Trophoblast cell (in vitro differentiated cells and primary cell): ENCODE data around the gene KTN1.

Experiments used
- DNase-seq, 2 donors: peaks; one replicate each; pipeline ENCODE4 v3.0.0-alpha.2; 2016
- H2AFZ ChIP-seq: 2 replicates; pipeline ENCODE4 v1.6.1; 2013; ENCODE audit warnings: low read length, moderate library complexity, mild to moderate bottlenecking; ENCODE audit not compliant: insufficient read depth, poor library complexity
- H2AK5ac ChIP-seq: 2 replicates; pipeline ENCODE4 v1.6.1; 2013; ENCODE audit warnings: mild to moderate bottlenecking, low read length
- H2BK120ac ChIP-seq: 2 replicates; pipeline ENCODE4 v1.6.1; 2013; ENCODE audit warnings: low read length, mild to moderate bottlenecking, moderate library complexity; ENCODE audit not compliant: insufficient read depth, poor library complexity
- H2BK12ac ChIP-seq: 2 replicates; pipeline ENCODE4 v1.6.1; 2013; ENCODE audit warnings: mild to moderate bottlenecking, low read length, moderate library complexity
- H2BK5ac ChIP-seq: 2 replicates; pipeline ENCODE4 v1.6.1; 2013; ENCODE audit warnings: low read length, low read depth, moderate library complexity, mild to moderate bottlenecking; ENCODE audit not compliant: poor library complexity
- H3K14ac ChIP-seq: 2 replicates; pipeline ENCODE4 v1.6.1; 2013; ENCODE audit warnings: mild to moderate bottlenecking, low read length
- H3K18ac ChIP-seq: 2 replicates; pipeline ENCODE4 v1.6.1; 2013; ENCODE audit warnings: mild to moderate bottlenecking, low read length
- H3K23ac ChIP-seq: 2 replicates; pipeline ENCODE4 v1.6.1; 2013; ENCODE audit warnings: low read length
- H3K27ac ChIP-seq: 2 replicates; pipeline ENCODE4 v1.5.1; 2013; ENCODE audit warnings: low read depth, mild to moderate bottlenecking, inconsistent platforms, low read length, moderate library complexity
- H3K27me3 ChIP-seq: 2 replicates; pipeline ENCODE4 v1.6.1; 2013; ENCODE audit warnings: inconsistent platforms, mild to moderate bottlenecking, low read length, moderate library complexity; ENCODE audit not compliant: insufficient read depth
- H3K36me3 ChIP-seq, 2 experiments: 1 replicate in 1 of 2; 2 replicates in 1 of 2; pipeline ENCODE4 v1.6.1; 2013; ENCODE audit warnings: low read length in 2 of 2, mild to moderate bottlenecking in 2 of 2, moderate library complexity in 1 of 2; ENCODE audit not compliant: insufficient read depth in 2 of 2, control insufficient read depth in 1 of 2
- H3K4ac ChIP-seq: 2 replicates; pipeline ENCODE4 v1.6.1; 2013; ENCODE audit warnings: low read depth, mild to moderate bottlenecking, low read length, moderate library complexity
- H3K4me1 ChIP-seq, 2 experiments: 1 replicate in 1 of 2; 2 replicates in 1 of 2; pipeline ENCODE4 v1.6.1; 2013; ENCODE audit warnings: low read length in 2 of 2, mild to moderate bottlenecking in 2 of 2, moderate library complexity in 1 of 2; ENCODE audit not compliant: insufficient read depth in 2 of 2, control insufficient read depth in 1 of 2
- H3K4me2 ChIP-seq: 2 replicates; pipeline ENCODE4 v1.6.1; 2013; ENCODE audit warnings: inconsistent platforms, mild to moderate bottlenecking, low read length, moderate library complexity
- H3K4me3 ChIP-seq: 2 replicates; pipeline ENCODE4 v1.5.1; 2013; ENCODE audit warnings: mild to moderate bottlenecking, low read depth, low read length, inconsistent platforms
- H3K79me1 ChIP-seq: one replicate; pipeline ENCODE4 v1.6.1; 2013; ENCODE audit warnings: low read length
- H3K79me2 ChIP-seq: 2 replicates; pipeline ENCODE4 v1.6.1; 2013; ENCODE audit warnings: low read length, mild to moderate bottlenecking; ENCODE audit not compliant: control insufficient read depth, insufficient read depth, poor library complexity
- H3K9ac ChIP-seq: 2 replicates; pipeline ENCODE4 v1.6.1; 2013; ENCODE audit warnings: mild to moderate bottlenecking, low read length
- H3K9me3 ChIP-seq: 2 replicates; pipeline ENCODE4 v1.6.1; 2013; ENCODE audit warnings: low read depth, mild to moderate bottlenecking, control low read depth, inconsistent platforms, low read length; ENCODE audit not compliant: insufficient read depth
- H4K12ac ChIP-seq: 2 replicates; pipeline ENCODE4 v1.6.1; 2013; ENCODE audit warnings: low read depth, mild to moderate bottlenecking, low read length, moderate library complexity
- H4K8ac ChIP-seq: 2 replicates; pipeline ENCODE4 v1.6.1; 2013; ENCODE audit warnings: low read depth, mild to moderate bottlenecking, low read length, moderate library complexity
- H4K91ac ChIP-seq: one replicate; pipeline ENCODE4 v1.6.1; 2013; ENCODE audit warnings: low read depth, mild to moderate bottlenecking, low read length, moderate library complexity
- WGBS: extraction: QIAGEN DNeasy Blood & Tissue Kit; methylation state at CpG from one replicate; pipeline ENCODE4 v1.1.7; 2013; ENCODE audit warnings: missing lambda C conversion rate; ENCODE audit not compliant: insufficient read length, insufficient coverage; ENCODE audit errors: extremely low coverage; 5-methylcytosine and 5-hydroxymethylcytosine counted together

KTN1 gene

GRCh38 chr14:55588259-55588699 is 8.3 kb downstream of the KTN1 start:
- H3K4me2 ChIP-seq: no peak overlapping the region
- H3K23ac ChIP-seq: no peak overlapping the region
- H2AFZ ChIP-seq: no peak overlapping the region
- peaks cover 4 to 7% of the 10 kb centered on the region in 2 experiments for H3K4me1 ChIP-seq
- no peak overlapping the region for H4K12ac ChIP-seq
- no peak overlapping the region for H3K14ac ChIP-seq
- WGBS: no CpG with 5 or more reads among the region's 2 CpGs
- H3K36me3 ChIP-seq: no peaks in the 10 kb centered on the region
- H4K8ac ChIP-seq: no peak overlapping the region
- H3K27me3 ChIP-seq: no peaks in the 10 kb centered on the region
- no peak overlapping the region for H2AK5ac ChIP-seq
- DNase-seq: no peak
- H3K9ac ChIP-seq: no peak overlapping the region
- H3K4me3 ChIP-seq: no peak overlapping the region
- H3K79me2 ChIP-seq: peaks cover 9% of the 10 kb centered on the region
- H3K9me3 ChIP-seq: no peaks in the 10 kb centered on the region
- no peak overlapping the region for H2BK5ac ChIP-seq
- no peaks in the 10 kb centered on the region for H3K79me1 ChIP-seq
- H3K18ac ChIP-seq: no peak overlapping the region
- no peak overlapping the region for H3K27ac ChIP-seq
- H2BK120ac ChIP-seq: no peak overlapping the region
- H4K91ac ChIP-seq: no peak overlapping the region
- H3K4ac ChIP-seq: peak overlapping the region; percentile 19
- H2BK12ac ChIP-seq: no peak overlapping the region

- no peaks in the 10 kb centered on the region for H3K79me1 ChIP-seq
- H3K4ac ChIP-seq: peak overlapping the region; percentile 41
- WGBS: no CpG with 5 or more reads among the region's 6 CpGs
- peaks cover 2% of the 10 kb centered on the region in 2 experiments for H3K4me1 ChIP-seq
- no peak overlapping the region for H2BK5ac ChIP-seq
- H3K27ac ChIP-seq: no peak overlapping the region
- DNase-seq: no peak
- no peaks in the 10 kb centered on the region for H3K9me3 ChIP-seq
- no peak overlapping the region for H4K12ac ChIP-seq
- no peak overlapping the region for H2BK120ac ChIP-seq
- H3K4me2 ChIP-seq: no peak overlapping the region
- H3K23ac ChIP-seq: no peak overlapping the region
- no peak overlapping the region for H2AK5ac ChIP-seq
- no peaks in the 10 kb centered on the region for H3K36me3 ChIP-seq
- H3K27me3 ChIP-seq: no peaks in the 10 kb centered on the region
- no peak overlapping the region for H4K91ac ChIP-seq
- H3K4me3 ChIP-seq: no peak overlapping the region
- H3K9ac ChIP-seq: no peak overlapping the region
- no peak overlapping the region for H2BK12ac ChIP-seq
- H3K79me2 ChIP-seq: peaks cover 6% of the 10 kb centered on the region
- no peak overlapping the region for H2AFZ ChIP-seq
- no peak overlapping the region for H4K8ac ChIP-seq
- H3K18ac ChIP-seq: no peak overlapping the region
- H3K14ac ChIP-seq: no peak overlapping the region
Measured at GRCh38 chr14:55589171-55589570, 9.2 kb downstream of the KTN1 start.

- Histone ChIP-seq H3K4me1 (peaks cover 0 to 2% of the 10 kb centered on the region in 2 experiments), H2BK5ac (no peak overlapping the region), H2AK5ac (no peak overlapping the region), H3K9ac (no peak overlapping the region), H3K27ac (no peak overlapping the region), H2BK12ac (no peak overlapping the region), H3K4me2 (no peak overlapping the region), H4K91ac (no peak overlapping the region), H3K79me2 (peaks cover 4% of the 10 kb centered on the region), H3K4ac (peak overlapping the region; percentile 12), H3K18ac (no peak overlapping the region), H3K4me3 (no peak overlapping the region), H3K23ac (no peak overlapping the region), H4K8ac (no peak overlapping the region), H2BK120ac (no peak overlapping the region), H2AFZ (no peak overlapping the region), H3K9me3 (no peaks in the 10 kb centered on the region), H3K36me3 (no peaks in the 10 kb centered on the region), H4K12ac (no peak overlapping the region), H3K79me1 (no peaks in the 10 kb centered on the region), H3K27me3 (no peaks in the 10 kb centered on the region), H3K14ac (no peak overlapping the region)
- DNase-seq: no peak
- WGBS: no CpG with 5 or more reads among the region's 2 CpGs
Measured at GRCh38 chr14:55592436-55592835, 12.4 kb downstream of the KTN1 start.

- Histone ChIP-seq H3K18ac (no peak overlapping the region), H3K23ac (no peak overlapping the region)
Measured at GRCh38 chr14:55593698-55594097, 13.7 kb downstream of the KTN1 start.

More at GRCh38 chr14:55593698-55594097, 13.7 kb downstream of the KTN1 start:
- DNase-seq: peak; percentile 6 to 46
- Histone ChIP-seq H3K4me2 (no peak overlapping the region), H3K4me1 (peaks cover 0 to 2% of the 10 kb centered on the region in 2 experiments), H3K4ac (no peak overlapping the region), H3K9ac (no peak overlapping the region), H3K79me1 (no peaks in the 10 kb centered on the region), H4K91ac (no peak overlapping the region), H3K9me3 (no peaks in the 10 kb centered on the region), H3K27ac (no peak overlapping the region), H2AFZ (no peak overlapping the region), H3K36me3 (no peaks in the 10 kb centered on the region), H2BK12ac (no peak overlapping the region), H3K4me3 (no peak overlapping the region), H3K79me2 (peaks cover 6% of the 10 kb centered on the region), H2BK120ac (no peak overlapping the region), H2AK5ac (no peak overlapping the region), H4K8ac (no peak overlapping the region), H2BK5ac (no peak overlapping the region), H3K27me3 (no peaks in the 10 kb centered on the region), H3K14ac (no peak overlapping the region), H4K12ac (no peak overlapping the region)
- no CpG with 5 or more reads among the region's 2 CpGs for WGBS
